Lung (tissue), 12 donors: ENCODE results near the gene LRRC8E. TPM values are rescaled to one million over a fixed set of nuclear protein-coding genes. Genes with fewer than 3 reads are reported as not detected.

Experiments used
- ATAC-seq: fragments of 200-7000 bp; cut with Tn5 transposase; one replicate; pipeline ENCODE4 v1.9.1; 2020; ENCODE audit warnings: moderate number of reproducible peaks; ENCODE audit not compliant: insufficient read depth, low FRiP score
- DNase-seq, 3 donors: peaks; one replicate each; pipeline ENCODE4 v3.0.0-alpha.2; 2013 to 2017
- H3K27ac ChIP-seq, 2 donors: one replicate each; pipeline ENCODE4 v1.5.1; 2013; ENCODE audit warnings: mild to moderate bottlenecking in 2 of 2, moderate library complexity in 2 of 2, control low read depth in 1 of 2, inconsistent platforms in 1 of 2, low read depth in 1 of 2, low read length in 1 of 2
- H3K27me3 ChIP-seq, 3 donors: one replicate each; pipeline ENCODE4 v1.5.1; 2013; ENCODE audit warnings: low read length in 2 of 3; ENCODE audit not compliant: control insufficient read depth in 3 of 3, insufficient read depth in 3 of 3
- H3K36me3 ChIP-seq, 4 donors: one replicate each; pipeline ENCODE4 v1.5.1; 2013; ENCODE audit warnings: low read length in 4 of 4, mild to moderate bottlenecking in 1 of 4, moderate library complexity in 1 of 4; ENCODE audit not compliant: control insufficient read depth in 4 of 4, insufficient read depth in 4 of 4
- H3K4me1 ChIP-seq, 5 donors: one replicate each; pipeline ENCODE4 v1.5.1; 2013; ENCODE audit warnings: low read length in 5 of 5, mild to moderate bottlenecking in 2 of 5, moderate library complexity in 1 of 5; ENCODE audit not compliant: control insufficient read depth in 5 of 5, insufficient read depth in 5 of 5
- H3K4me3 ChIP-seq: one replicate; pipeline ENCODE4 v1.5.1; 2013; ENCODE audit warnings: mild to moderate bottlenecking, control low read depth, moderate library complexity
- H3K9ac ChIP-seq, 2 donors: one replicate each; pipeline ENCODE4 v1.5.1; 2013; ENCODE audit warnings: low read length in 2 of 2, control low read depth in 1 of 2; ENCODE audit not compliant: insufficient read depth in 1 of 2
- H3K9me3 ChIP-seq, 4 donors: one replicate each; pipeline ENCODE4 v1.5.1; 2013; ENCODE audit warnings: low read length in 3 of 4, mild to moderate bottlenecking in 1 of 4, moderate library complexity in 1 of 4; ENCODE audit not compliant: control insufficient read depth in 4 of 4, insufficient read depth in 3 of 4
- WGBS, 2 donors: extraction: QIAGEN DNeasy Blood & Tissue Kit; methylation state at CpG; one replicate each; pipeline ENCODE4 v1.1.7; 2013; 5-methylcytosine and 5-hydroxymethylcytosine counted together
- polyA plus RNA-seq, 2 donors: library from polyadenylated mRNA; stranded (reverse); fragments of 200-250 nt; gene quantifications; one replicate each; pipeline ENCODE4 v1.2.1, GENCODE V29; 2013
- total RNA-seq, 2 donors: library from RNA; depleted of rRNA in 1 of 2; stranded (reverse); fragments of >200 nt in 1 of 2; gene quantifications; one replicate each; pipeline ENCODE4 v1.2.1, GENCODE V29; 2014 to 2021
- TF ChIP-seq, protein P1 (sequence below): IDR thresholded peaks from 2 replicates; pipeline ENCODE4 v1.5.1; 2012; ENCODE audit warnings: mild to moderate bottlenecking; ENCODE audit errors: control extremely low read depth, extremely low read depth
- donor health status: control.
- donor health status: control.
- donor health status: Bipolar disorder and iron deficiency.
- donor health status: healthy.
- donor health status: DM: yes; HTN: yes; CAD: no.

The LRRC8E gene
- total and polyA plus RNA-seq, 4 donors, result 3.7 to 8.6 (median 5.3) TPM

DNA sequence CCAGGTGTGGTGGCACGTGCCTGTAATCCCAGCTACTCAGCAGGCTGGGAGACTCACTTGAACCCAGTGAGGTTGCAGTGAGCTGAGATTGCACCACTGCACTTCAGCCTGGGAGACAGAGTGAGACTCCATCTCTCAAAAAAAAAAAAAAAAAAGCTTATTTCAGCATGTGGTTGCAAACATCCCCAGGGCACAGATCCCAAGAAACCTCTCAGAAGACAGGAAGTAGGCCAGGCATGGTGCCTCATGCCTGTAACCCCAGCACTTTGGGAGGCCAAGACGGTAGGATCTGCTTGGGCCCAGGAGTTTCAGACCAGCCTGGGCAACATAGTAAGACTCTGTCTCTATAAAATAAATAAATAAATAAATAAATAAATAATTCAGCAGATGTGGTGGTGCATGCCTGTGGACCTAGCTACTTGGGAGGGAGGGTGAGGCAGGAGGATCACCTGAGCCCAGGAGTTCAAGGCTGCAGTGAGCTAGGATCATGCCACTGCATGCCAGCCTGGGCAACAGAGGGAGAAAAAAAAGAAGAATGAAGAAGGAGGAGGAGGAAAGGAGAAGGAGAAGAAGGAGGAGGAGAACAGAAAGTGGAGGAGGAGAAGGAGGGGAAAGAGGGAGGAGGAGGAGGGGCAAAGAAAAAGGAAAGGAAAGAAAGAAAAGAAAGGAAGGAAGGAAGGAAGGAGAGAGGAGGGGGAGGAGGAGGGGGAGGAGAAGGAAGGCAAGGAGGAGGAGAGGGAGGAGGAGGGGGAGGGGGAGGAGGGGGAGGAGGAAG, 4.3 kb upstream of the LRRC8E start:
- Histone ChIP-seq H3K4me3 (no peak overlapping the region), H3K9ac (no peak overlapping the region), H3K9me3 (peaks cover 0 to 2% (median 0%) of the 10 kb centered on the region in 4 donors), H3K4me1 (no peaks in the 10 kb centered on the region), H3K36me3 (no peaks in the 10 kb centered on the region), H3K27me3 (no peaks in the 10 kb centered on the region), H3K27ac (no peak overlapping the region)
- WGBS, 2 donors, result 67 to 73% methylated on average over 2 of the region's 2 CpGs
- DNase-seq (no peak), ATAC-seq (no peak)
- TF ChIP-seq, protein P1, sequence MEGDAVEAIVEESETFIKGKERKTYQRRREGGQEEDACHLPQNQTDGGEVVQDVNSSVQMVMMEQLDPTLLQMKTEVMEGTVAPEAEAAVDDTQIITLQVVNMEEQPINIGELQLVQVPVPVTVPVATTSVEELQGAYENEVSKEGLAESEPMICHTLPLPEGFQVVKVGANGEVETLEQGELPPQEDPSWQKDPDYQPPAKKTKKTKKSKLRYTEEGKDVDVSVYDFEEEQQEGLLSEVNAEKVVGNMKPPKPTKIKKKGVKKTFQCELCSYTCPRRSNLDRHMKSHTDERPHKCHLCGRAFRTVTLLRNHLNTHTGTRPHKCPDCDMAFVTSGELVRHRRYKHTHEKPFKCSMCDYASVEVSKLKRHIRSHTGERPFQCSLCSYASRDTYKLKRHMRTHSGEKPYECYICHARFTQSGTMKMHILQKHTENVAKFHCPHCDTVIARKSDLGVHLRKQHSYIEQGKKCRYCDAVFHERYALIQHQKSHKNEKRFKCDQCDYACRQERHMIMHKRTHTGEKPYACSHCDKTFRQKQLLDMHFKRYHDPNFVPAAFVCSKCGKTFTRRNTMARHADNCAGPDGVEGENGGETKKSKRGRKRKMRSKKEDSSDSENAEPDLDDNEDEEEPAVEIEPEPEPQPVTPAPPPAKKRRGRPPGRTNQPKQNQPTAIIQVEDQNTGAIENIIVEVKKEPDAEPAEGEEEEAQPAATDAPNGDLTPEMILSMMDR, result no peak

DNA sequence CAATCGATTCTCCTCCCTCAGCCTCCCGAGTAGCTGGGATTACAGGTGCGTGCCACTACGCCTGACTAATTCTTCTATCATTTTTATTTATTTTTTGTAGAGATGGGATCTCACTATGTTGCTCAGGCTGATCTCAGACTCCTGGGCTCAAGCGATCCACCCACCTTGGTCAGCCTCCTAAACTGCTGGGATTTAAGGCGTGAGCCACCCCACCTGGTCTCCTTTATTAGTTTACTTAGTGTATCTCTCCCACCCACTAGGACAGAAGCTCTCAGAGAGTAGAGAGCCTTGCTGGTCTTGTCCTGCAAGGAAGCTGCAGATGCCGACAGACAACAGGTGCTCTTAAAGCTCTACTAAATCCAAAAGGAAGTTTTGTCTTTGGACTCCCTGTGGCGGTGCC, 2.5 kb upstream of the LRRC8E start:
- Histone ChIP-seq H3K36me3 (no peaks in the 10 kb centered on the region), H3K27me3 (no peaks in the 10 kb centered on the region), H3K9me3 (peaks cover 0 to 2% (median 0%) of the 10 kb centered on the region in 4 donors), H3K4me1 (no peaks in the 10 kb centered on the region), H3K9ac (no peak overlapping the region), H3K4me3 (no peak overlapping the region), H3K27ac (no peak overlapping the region)
- TF ChIP-seq, protein P1, result no peak
- no peak for ATAC-seq
- 87 to 91% methylated on average over 8 of the region's 8 CpGs for WGBS, 2 donors
- DNase-seq, result no peak

DNA sequence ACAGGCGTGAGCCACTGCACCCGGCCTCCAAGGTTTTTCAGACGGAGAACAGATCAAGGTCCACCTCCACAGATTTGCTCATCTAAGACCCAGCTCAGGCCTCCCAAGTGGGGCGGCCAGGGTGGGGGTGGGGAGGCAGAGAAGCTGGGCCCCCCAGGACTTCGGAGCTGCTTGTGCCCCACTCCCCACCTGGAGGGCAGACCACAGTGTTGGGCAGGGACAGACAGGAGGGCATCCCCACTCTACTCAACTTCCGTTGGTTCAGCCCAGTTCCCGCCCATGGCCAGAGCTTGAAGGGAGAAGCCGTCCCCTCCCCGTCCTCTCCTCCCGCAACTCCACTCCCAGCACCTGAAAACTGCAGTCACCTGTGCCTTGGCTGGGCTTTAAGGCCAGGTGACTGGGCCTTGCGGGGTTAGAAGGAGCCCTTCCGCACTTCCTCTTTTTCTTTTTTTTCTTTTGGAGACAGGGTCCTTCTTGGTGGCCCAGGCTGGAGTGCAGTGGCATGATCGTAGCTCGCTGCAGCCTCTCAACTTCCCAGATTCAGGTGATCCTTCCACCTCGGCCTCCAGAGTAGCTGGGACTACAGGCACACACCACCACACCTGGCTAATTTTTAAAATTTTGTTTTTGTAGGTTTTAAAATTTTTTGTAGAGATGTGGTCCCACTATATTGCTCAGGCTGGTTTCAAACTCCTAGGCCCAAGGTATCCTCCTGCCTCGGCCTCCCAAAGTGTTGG, 734 bp upstream of the LRRC8E start:
- no peak for ATAC-seq
- no peak for DNase-seq
- Histone ChIP-seq H3K9me3 (no peaks in the 10 kb centered on the region), H3K27me3 (no peaks in the 10 kb centered on the region), H3K36me3 (no peaks in the 10 kb centered on the region), H3K4me1 (no peaks in the 10 kb centered on the region), H3K27ac (no peak overlapping the region), H3K4me3 (no peak overlapping the region), H3K9ac (no peak overlapping the region)
- WGBS, 2 donors, result 77 to 80% methylated on average over 16 of the region's 16 CpGs
- TF ChIP-seq, protein P1, result no peak
